ENCODE results near the gene BMP5. TPM values are rescaled to one million over a fixed set of nuclear protein-coding genes. Genes with fewer than 3 reads are reported as not detected.
A peak's percentile ranks its signal among the peaks of the same experiment; 100 is the strongest.

The BMP5 gene
- total RNA-seq, 1 experiment from 2014 or later = not detected

- peak; percentile 56 for DNase-seq (ENCODE audit: low read depth, low spot score)
- in situ Hi-C loops (cut with HindIII; ENCODE audit: low pct_unique_long_range_greater_than_20kb, low sequenced_read_pairs) = no loop called here
Observed at GRCh38 chr6:55886185-55886836, 10.9 kb upstream of the BMP5 start.

GRCh38 chr6:55882718-55883569, 7.6 kb upstream of the BMP5 start:
- no peak for DNase-seq (ENCODE audit: low read depth, low spot score)
- in situ Hi-C loops (cut with HindIII; ENCODE audit: low pct_unique_long_range_greater_than_20kb, low sequenced_read_pairs) = no loop called here

- in situ Hi-C loops (cut with HindIII; ENCODE audit: low pct_unique_long_range_greater_than_20kb, low sequenced_read_pairs) = no loop called here
- DNase-seq (ENCODE audit: low read depth, low spot score) = no peak
Observed at GRCh38 chr6:55877283-55877682, 1.9 kb upstream of the BMP5 start.

GRCh38 chr6:55874316-55874715, 1.1 kb downstream of the BMP5 start:
- in situ Hi-C loops (cut with HindIII; ENCODE audit: low pct_unique_long_range_greater_than_20kb, low sequenced_read_pairs) = no loop called here
- DNase-seq (ENCODE audit: low read depth, low spot score) = no peak

GRCh38 chr6:55872866-55873265, 2.5 kb downstream of the BMP5 start:
- in situ Hi-C loops (cut with HindIII; ENCODE audit: low pct_unique_long_range_greater_than_20kb, low sequenced_read_pairs) = no loop called here
- no peak for DNase-seq (ENCODE audit: low read depth, low spot score)

- no peak for DNase-seq (ENCODE audit: low read depth, low spot score)
- in situ Hi-C loops (cut with HindIII; ENCODE audit: low pct_unique_long_range_greater_than_20kb, low sequenced_read_pairs) = no loop called here
Observed at GRCh38 chr6:55870181-55870813, 5.1 kb downstream of the BMP5 start.

GRCh38 chr6:55869674-55870073, 5.7 kb downstream of the BMP5 start:
- in situ Hi-C loops (cut with HindIII; ENCODE audit: low pct_unique_long_range_greater_than_20kb, low sequenced_read_pairs) = no loop called here
- no peak for DNase-seq (ENCODE audit: low read depth, low spot score)

- DNase-seq (ENCODE audit: low read depth, low spot score) = peak; percentile 98
- in situ Hi-C loops (cut with HindIII; ENCODE audit: low pct_unique_long_range_greater_than_20kb, low sequenced_read_pairs) = no loop called here
Observed at GRCh38 chr6:55868771-55869479, 6.5 kb downstream of the BMP5 start.

- in situ Hi-C loops (cut with HindIII; ENCODE audit: low pct_unique_long_range_greater_than_20kb, low sequenced_read_pairs) = no loop called here
Observed at GRCh38 chr6:55868176-55868575, 7.2 kb downstream of the BMP5 start.

GRCh38 chr6:55866128-55866527, 9.3 kb downstream of the BMP5 start:
- in situ Hi-C loops (cut with HindIII; ENCODE audit: low pct_unique_long_range_greater_than_20kb, low sequenced_read_pairs) = no loop called here
- no peak for DNase-seq (ENCODE audit: low read depth, low spot score)

More at GRCh38 chr6:55868176-55868575, 7.2 kb downstream of the BMP5 start:
- no peak for DNase-seq (ENCODE audit: low read depth, low spot score)

GRCh38 chr6:55853008-55854001, 22.1 kb downstream of the BMP5 start:
- DNase-seq (ENCODE audit: low read depth, low spot score) = no peak
- in situ Hi-C loops (cut with HindIII; ENCODE audit: low pct_unique_long_range_greater_than_20kb, low sequenced_read_pairs) = no loop called here

- in situ Hi-C loops (cut with HindIII; ENCODE audit: low pct_unique_long_range_greater_than_20kb, low sequenced_read_pairs) = no loop called here
- no peak for DNase-seq (ENCODE audit: low read depth, low spot score)
Observed at GRCh38 chr6:55841341-55841740, 34.0 kb downstream of the BMP5 start.

GRCh38 chr6:55839080-55839479, 36.3 kb downstream of the BMP5 start:
- in situ Hi-C loops (cut with HindIII; ENCODE audit: low pct_unique_long_range_greater_than_20kb, low sequenced_read_pairs) = no loop called here
- DNase-seq (ENCODE audit: low read depth, low spot score) = no peak

GRCh38 chr6:55836945-55837344, 38.4 kb downstream of the BMP5 start:
- DNase-seq (ENCODE audit: low read depth, low spot score) = no peak
- in situ Hi-C loops (cut with HindIII; ENCODE audit: low pct_unique_long_range_greater_than_20kb, low sequenced_read_pairs) = no loop called here

- in situ Hi-C loops (cut with HindIII; ENCODE audit: low pct_unique_long_range_greater_than_20kb, low sequenced_read_pairs) = no loop called here
Observed at GRCh38 chr6:55836481-55836880, 38.9 kb downstream of the BMP5 start.

GRCh38 chr6:55835220-55835619, 40.2 kb downstream of the BMP5 start:
- no peak for DNase-seq (ENCODE audit: low read depth, low spot score)
- in situ Hi-C loops (cut with HindIII; ENCODE audit: low pct_unique_long_range_greater_than_20kb, low sequenced_read_pairs) = no loop called here

More at GRCh38 chr6:55836481-55836880, 38.9 kb downstream of the BMP5 start:
- no peak for DNase-seq (ENCODE audit: low read depth, low spot score)

GRCh38 chr6:55833284-55833683, 42.1 kb downstream of the BMP5 start:
- no peak for DNase-seq (ENCODE audit: low read depth, low spot score)
- in situ Hi-C loops (cut with HindIII; ENCODE audit: low pct_unique_long_range_greater_than_20kb, low sequenced_read_pairs) = no loop called here

Data from SK-MEL-5 (cell line).